HG02759 (cell line): Measurements from ENCODE around the gene FGD4.
"Not testable (repeated sequence)": the region's sequence is repeated elsewhere in the genome, so short reads cannot be mapped to it uniquely, and the experiment has no call there.

ENCODE experiments used
- ATAC-seq: cut with Tn5 transposase; IDR thresholded peaks from one replicate; pipeline ENCODE4 v1.9.1; 2021; ENCODE audit warnings: mild to moderate bottlenecking, moderate library complexity; ENCODE audit not compliant: unreplicated experiment

FGD4 gene

DNA sequence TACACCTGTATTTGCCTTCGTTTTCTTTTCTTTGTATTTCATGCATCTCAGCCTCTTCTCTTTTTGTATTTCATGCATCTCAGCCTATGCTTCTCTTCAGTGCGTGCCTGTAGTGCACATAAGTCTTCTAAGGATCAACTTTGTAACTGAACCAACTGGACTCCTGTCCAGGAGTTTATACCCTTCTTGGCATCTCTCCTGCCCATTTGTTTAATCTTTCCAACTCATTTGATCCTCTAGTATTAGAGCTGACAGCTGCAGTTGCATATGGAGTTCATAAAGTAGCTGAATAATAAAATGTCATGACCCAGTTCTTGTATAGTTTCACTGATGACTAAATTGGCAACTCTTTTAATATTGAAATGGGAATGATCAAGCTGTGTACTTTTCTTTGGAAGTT is 89.7 kb downstream of the FGD4 start:
- ATAC-seq, result no peak

DNA sequence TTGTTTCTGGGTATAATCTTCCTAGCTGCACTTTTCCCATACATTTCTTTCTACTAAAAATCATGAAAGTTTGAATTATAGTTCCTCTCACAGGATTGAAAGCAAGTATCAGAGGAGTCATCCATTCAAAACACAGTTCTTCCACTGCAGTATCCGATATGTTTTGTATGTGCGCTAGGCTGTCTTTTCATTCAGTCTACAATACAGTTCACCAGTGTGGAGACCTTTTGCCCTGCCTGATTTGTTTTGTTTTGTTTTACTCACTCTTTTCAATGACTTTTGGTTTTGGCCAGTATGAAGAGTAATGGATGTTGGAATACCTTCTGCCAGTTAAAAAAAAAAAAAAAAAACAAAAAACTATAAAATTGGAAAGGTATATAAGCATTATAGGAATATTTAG is 91.4 kb downstream of the FGD4 start:
- ATAC-seq, result no peak

DNA sequence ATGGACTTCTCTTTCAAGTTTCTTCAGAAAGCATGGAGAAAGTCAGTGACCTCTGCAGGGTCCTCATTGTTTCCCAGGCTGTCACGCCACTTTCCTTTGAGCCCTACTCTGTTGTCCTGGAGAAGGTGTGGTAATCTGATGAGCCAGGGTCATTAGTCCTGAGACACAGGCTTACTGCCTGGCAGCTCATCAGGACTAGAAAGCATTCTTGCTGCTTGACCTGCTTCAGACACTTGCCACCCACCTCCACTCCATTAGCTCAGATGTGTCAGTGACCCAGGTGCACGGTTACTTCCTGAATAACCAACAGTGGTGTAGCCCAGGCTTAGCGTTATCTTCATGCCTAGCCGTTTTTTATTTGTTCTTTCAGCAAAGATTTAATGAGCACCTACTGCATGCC is 93.9 kb downstream of the FGD4 start:
- no peak for ATAC-seq

DNA sequence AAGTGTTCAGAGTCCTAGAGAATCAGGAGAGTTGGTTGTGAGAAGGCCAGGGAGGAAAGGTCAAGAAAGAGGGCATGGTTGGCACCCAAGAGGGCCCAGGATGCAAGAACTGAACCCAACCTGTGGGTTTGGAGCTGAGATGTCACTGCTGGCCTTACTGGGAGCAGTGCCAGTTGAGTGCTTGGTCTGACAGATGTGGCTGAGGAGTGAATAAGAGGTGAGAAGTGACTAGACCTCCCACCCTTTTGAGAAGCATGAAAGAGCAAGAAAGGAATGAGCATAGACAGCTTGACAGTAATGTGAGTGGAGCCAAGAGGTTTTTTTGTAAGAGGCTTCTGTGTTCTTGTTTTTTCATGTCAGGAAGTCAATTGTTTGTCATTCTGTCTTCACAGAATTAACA is 95.3 kb downstream of the FGD4 start:
- ATAC-seq, result no peak

DNA sequence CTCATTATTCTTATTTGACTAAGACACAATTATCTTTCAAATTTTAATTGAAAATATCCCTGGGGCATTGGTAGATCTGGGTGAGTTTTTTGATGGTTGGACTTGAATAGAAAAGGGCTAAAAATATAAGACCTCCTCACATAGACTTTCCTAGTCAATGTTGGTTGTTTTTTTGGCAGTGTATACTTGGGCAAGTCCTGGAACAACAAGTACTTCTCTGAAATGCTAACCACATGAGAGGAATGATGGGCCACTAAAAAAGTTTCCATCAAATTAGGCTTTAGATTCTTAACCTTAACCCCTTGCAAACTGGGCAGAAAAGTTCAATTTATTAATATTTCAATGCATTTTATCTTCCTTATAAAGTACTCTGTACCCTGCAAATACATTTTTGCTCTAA is 97.6 kb downstream of the FGD4 start:
- no peak for ATAC-seq

DNA sequence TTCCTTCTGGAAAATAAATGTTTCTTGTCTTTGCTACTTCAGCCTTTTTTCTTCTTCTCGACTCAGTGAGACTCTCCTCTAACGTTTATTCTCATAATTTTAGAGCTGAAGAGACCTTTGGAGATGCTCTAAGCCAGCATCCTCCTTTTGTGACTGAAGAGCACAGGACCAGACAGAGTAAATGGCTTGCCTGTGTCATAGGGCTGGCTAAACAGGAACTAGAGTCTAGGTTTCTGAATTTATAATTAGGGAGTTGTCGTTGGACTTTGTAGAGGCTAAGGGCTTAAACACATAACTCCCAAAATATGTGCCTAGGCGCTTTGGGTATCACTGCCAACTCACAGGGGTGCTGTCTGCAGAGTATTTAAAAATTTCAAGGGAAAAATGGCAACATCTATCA is 98.5 kb downstream of the FGD4 start:
- no peak for ATAC-seq

DNA sequence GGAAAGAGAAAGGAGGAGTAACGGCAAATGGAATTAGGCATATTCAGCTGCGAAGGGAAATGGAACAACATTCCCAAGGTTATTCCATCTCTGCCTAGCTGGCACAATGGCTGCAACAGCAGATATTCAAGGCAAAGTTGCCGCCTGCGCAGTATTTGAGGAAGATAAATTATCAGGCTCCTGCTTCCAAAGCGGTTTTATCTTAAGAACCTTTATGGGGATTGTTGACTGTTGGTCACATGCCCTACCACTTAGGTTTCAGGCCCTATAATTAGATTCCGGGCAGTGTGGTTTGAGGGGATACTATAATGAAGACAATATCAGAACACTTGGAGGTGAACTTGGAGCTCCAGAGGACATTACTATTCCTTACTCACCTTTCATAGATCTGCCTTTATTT is 99.7 kb downstream of the FGD4 start:
- no peak for ATAC-seq

DNA sequence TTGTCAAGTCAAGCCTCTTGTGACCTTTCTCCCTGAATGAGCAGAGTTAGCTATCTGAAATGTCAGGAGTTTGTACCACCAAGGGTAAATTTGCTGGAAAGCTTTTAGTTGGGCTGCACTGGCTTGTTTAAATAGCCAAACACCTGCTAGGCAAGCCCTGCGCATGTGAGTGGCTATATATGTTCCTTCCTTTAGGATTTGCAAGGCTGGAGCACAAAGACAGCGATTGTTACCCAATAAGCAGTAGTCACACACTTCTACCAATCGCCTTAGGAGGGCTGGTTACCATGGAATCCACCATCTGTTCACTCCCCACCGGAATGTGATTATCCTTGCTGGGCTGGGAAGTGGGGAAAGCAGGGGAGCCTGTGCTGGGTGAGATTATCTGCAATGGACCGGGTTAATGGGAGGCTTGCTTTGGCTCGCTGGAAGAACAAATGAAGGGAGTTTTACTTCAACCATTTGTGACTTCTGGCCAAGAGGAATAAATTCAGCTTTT is 102.5 kb downstream of the FGD4 start:
- no peak for ATAC-seq

DNA sequence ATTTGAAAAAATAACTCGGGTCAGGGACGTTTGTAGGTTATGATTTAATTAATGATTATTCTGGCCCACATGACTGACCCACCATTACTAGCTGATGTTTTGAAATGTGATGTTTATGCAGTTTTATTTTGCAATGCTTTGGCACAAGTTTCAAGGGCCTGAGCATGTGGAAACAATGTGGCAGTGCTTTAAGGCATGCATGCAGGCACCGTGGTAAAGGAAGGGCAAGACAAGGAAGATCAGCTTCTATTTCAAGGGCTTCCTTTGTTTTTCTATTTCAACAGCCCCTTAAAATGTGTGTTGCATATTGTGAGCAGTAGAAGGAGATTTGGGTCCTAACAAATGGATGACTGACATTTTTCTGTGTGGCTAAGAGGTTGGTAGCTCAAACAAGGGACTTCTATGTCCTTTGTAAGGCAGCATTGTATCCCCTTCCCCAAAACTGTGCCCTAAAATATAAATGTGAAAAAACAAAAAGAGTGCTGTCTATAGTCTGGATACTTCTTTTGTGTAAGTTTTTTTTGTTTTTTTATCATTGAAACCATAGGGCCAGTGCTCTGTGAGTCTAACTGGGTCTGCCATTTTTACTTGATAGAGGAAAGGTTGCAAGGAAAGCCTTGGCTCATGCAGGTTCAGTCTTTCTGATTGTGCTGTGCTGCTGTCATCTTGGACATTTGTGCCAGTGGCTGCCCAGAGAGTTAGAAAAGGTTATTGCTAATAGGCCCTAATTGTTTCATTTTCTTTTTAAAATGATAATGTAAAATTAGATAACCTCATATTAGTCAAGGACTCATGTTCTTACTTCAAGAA is 103.5 kb downstream of the FGD4 start:
- ATAC-seq, result no peak

DNA sequence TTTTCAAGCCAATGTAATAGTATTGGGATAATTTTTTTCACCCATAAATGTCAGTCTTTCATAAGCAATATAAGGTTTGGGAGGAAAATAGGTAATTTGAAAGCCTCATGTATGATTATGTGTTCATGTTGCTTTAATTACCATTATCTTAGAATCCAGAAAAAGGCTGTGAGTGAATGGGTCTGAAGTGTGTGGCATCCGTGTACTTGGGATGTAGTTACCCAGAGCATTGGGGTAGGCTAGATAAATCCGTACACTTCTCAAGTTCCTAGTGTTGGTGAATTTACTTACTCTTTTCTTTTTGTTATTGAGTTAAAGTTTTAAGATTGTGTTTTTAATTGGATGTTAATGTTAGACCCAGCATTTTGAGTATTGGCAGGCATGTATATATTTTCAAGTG is 104.4 kb downstream of the FGD4 start:
- no peak for ATAC-seq

DNA sequence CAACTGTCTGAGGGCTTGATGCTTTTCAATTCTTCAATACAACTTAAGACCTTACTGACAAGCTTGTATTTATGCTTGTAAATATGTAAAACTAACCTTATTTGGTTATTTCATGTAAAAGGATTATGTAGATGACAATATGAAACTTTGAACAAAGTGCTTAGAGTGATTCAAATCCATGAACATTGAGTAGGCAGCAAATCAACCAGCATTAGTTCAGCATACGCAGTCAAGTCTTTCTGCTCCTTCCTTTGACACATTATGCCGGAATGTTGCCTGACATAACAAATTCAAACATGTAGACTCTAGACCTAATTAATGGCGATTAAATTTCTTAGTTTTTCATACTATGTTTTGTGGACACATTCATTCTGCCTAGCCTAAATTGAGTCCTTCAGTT is 105.2 kb downstream of the FGD4 start:
- ATAC-seq, result no peak

DNA sequence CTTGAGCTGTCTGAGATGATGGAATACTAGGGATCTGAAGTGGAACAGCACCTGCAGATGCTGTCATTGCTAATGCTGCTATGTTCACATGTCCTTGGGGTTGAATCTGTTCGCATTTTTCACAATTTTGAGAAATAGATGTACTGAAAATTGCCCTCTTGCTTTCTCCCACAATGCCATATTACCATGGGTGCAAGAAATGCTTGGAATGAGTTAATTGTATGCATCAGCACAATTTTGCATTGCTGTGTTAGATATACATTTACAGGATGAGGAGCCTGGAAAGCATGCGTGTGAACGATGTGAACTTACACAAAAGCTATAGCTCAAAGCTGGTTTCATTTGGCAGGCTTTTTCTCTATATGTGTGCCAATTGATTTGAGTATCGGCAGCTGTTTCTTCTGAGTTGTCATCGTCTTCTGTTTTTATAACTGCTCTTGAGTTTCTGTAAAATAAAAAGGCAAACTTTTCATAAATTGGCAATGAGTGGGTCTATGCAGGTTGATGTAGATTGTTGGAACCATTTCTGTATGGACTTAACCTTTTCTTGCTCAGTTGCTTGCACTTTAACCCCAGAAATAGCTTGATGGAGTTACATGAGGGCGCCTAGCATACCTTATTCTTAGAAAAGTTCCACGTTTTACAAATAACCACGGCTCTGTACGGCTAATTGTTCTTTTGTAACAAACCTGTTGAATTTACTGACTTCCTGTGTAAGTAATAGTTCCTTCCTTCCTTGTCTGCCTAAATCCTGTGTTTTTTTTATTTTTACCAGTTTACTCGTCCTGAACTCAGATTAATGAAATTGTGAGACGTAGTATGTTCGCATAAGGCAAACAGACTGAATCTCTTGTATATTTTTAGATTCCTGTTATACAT is 105.9 kb downstream of the FGD4 start:
- no peak for ATAC-seq

DNA sequence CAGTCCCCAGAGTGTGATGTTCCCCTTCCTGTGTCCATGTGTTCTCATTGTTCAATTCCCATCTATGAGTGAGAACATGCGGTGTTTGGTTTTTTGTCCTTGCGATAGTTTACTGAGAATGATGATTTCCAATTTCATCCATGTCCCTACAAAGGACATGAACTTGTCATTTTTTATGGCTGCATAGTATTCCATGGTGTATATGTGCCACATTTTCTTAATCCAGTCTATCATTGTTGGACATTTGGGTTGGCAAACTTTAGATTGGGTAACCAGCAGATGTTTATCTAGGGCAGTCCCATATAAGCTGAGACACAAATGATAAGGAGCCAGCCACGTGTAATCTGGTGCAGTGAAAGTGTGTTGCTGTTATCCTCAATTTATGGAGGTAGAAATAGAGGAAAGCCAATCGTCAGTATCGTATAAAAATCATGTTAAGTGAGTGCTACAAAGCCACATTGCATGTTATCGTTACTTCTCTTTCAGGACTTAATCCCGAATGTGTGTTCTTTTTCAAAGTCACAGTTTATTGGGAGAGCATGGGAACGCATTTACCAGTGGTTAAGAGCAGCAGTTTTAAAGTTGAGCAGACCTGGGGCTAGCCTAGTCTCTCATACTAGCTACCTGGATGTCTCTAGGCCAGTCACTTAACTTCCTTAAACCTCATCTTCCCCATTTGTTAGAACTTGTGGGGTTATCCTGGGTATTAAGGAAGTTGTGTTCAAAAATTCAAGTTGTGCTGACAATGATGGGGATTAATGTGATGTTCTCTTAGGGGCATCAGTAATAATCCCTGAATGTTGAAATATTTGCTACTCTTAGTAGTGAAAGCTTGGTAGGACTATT is 108.0 kb downstream of the FGD4 start:
- ATAC-seq, result not testable (repeated sequence)

DNA sequence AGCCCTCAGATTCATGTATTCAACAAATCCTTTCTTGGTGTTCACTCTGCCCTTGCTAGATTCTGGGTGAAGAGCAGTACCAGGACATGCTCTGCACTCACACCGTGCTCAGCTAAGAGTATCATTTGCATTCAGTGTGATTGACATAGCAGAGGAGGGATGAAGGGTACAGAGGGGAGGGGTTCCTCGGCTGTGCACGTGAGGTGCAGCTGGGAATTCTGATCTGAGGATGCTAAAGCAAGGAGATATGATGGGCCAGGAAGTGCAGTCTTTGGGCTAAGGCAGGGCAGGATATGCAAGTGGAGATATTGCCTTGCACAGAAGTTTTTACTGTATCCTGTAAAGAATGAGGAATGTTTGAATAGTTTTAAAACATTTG is 108.6 kb downstream of the FGD4 start:
- ATAC-seq, result no peak

DNA sequence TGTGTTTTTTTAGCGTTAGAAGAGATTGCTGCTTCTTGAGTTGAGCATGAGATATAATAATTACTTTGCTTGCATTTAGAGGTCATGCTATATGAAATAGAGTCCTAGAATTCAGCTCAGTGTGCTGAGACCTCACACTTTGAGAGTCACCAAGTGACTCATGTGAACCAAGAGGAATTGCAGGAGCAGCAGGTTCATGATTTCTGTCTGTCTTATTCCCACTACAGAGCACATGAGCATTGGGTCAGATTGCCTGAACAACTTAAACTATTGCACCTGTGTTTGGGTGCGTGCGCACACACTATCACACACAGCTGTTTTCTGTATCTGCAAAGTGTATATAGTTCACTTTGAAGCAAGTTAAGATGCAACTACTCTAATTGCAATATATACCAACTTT is 109.3 kb downstream of the FGD4 start:
- no peak for ATAC-seq

DNA sequence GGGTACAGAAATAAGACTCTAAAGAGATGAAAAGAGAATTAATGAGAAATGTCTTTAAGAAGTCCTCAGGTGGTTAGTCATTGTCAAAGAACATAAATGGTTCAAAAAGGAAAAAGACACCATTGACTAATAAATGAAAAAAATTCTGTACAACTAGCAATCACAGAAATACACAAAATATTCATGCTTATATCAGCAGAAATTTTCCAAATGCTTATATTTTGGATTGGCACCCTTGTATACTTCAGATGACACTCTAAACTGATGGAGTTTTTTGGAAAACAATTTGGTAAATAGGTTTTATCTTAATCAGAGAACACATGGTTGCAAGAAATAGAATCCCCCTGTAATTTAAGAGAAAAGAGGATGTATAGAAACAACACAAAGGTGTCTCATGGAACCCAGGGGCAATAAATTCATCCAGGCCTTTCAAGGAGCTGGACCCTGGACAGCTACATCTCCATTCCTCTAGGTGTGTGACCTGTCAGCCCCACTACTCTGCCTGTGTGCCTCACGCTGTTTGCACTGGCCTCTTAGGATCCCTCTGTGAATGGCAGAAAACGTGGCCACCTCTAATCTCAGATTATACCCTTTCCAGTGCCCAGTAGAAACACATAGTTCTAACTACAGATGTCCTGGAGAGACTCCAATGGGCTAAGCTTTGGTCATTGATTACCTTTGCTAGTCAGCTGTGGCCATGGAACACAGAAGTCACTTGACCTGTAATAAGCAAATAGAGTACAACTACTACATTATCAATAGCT is 110.2 kb downstream of the FGD4 start:
- no peak for ATAC-seq

DNA sequence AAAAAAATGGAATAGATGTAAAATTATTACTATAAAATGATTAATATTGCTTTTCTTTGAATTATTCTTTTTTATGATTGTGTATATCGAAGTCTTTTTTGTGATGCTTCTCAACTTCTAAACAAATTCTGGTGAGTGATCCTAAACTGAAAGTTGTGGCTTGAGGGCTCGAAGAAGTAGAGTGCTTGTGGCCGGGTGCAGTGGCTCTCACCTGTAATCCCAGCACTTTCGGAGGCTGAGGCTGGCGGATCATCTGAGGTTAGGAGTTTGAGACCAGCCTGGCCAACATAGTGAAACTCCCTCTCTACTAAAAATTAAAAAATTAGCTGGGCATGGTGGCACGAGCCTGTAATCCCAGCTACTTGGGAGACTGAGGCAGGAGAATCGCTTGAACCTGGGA is 112.6 kb downstream of the FGD4 start:
- not testable (repeated sequence) for ATAC-seq

DNA sequence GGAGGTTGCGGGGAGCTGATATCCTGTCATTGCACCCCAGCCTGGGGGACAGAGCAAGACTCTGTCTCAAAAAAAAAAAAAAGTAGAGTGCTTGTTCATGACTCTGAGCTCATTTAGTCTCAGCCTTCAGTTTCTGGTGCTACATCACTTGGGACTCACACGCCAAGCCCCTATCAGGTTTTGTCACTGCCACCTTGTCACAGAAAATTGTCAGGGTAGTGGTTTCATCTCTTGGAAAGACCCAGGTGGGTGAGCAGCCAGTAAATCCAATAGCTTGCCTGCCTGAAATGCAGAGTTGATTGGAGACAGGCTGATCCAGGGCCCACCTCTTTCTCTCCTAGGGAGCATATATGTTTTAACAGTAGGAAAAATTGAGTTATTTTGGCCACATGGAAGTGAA is 113.0 kb downstream of the FGD4 start:
- no peak for ATAC-seq

DNA sequence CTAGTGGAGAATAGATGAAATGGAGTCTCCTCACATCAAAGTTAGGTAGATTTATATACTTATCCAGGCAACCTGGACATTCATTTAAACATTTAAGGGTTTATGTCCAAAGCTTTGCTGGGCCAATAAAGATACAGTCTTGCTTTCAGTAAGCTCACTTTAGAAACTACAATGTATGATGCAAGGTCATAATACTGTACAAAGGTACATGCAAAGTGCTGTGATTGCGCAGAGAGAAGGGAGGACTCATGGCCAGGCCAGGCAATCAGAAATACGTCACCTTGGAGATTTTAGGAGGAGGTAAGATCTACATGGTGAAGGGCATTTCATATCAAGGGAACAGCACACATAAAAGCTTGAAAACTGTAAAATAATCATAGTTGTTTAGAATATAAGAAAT is 113.6 kb downstream of the FGD4 start:
- ATAC-seq, result no peak

DNA sequence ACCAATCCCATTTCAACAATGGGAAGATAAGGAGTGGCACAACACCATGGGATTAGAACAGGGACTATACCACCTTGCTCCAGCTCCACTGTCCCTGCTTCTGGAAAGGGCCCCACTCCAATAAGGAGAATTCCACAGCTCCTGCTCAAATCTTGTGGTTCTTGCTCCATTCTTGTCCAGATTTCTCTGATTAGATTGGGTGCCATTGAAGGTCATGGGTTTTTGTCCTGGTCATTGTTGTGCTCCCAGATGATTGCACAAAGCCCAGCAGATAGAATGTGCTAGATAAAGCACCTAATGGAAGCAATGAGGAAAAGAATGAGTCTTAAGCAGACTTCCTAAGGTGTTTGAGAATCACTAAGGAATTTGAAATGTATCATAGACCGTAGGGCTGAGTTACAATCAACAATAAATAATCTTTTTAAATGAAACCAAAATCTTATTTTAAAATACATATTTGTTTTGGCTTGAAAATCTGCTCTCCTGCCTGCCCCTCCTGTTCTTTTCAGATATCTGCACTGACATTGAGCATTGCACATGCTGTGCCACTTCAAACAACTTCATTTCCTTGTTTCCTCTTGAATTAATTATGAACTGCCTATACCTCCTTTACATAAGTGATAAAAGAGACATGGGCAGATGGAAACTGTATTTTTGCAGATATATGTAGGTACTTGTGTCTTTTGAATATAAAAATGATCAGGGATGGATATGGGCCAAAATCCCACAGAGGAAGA is 115.9 kb downstream of the FGD4 start:
- ATAC-seq, result no peak
